TTC549 (cell line): ENCODE results near the gene GLP1R.
"Not testable (repeated sequence)": the region's sequence is repeated elsewhere in the genome, so short reads cannot be mapped to it uniquely, and the experiment has no call there.

ENCODE experiments used
- FAIRE-seq: peaks from 2 replicates; lab custom pipeline; 2012; peaks lifted over from hg19 to GRCh38; lab: Jason Lieb, UNC

Gene GLP1R

DNA sequence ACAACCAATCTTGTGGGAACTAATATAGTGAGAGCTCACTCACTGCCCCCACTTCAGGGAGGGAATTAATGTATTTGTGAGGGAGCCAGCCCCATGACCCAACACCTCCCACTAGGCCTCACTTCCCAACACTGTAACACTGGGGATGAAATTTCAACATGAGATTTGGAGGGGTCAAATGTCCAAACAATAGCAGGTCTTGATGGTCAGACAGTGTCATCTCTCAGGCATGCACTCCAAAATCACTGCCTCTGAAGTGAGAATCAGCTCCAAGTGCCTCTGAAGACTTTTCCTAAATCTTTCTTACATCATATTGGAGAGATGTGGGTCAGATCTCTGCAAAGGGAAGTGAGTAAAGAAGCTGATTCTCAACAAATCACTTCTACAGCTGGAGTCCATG, 80.3 kb downstream of the GLP1R start:
- FAIRE-seq: no peak

DNA sequence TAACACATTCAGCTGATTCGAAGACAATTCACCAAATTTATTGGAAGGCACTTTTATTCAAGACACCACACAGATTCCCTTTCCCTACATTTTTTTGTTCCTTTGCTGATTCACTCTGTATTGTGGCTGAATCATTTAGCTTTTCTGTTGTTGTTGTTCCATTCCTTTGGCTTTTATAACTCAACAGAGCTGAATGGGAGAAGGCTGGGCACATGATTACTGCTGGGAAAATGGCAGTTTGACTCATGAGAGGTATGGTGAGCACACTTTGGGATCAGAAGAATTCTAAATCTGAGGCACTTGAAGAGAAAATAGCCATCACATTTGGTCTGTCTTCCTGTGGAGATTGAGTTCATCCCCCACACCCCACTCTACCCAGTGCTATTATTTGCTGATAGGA, 82.1 kb downstream of the GLP1R start:
- FAIRE-seq: no peak

DNA sequence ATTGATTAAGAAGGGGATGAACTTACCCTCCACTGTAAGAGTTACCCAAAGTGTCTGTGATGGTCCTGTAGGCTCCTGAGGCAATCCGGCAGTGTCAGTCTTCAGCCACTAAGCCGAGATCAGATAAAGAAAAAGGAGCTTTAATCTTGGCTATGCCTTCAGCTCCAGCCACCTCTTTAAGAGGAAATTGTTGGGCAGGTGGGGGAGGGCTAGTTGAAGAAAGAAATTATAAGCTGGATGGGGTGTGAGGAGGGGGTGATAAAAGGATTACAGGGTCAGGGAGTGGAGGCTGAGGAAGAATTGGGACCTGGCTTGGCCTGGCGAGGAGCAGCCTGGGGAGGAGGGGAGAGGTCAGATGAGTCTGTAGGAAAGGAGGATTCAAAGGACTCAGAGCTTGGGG, 86.2 kb downstream of the GLP1R start:
- FAIRE-seq: not testable (repeated sequence)

DNA sequence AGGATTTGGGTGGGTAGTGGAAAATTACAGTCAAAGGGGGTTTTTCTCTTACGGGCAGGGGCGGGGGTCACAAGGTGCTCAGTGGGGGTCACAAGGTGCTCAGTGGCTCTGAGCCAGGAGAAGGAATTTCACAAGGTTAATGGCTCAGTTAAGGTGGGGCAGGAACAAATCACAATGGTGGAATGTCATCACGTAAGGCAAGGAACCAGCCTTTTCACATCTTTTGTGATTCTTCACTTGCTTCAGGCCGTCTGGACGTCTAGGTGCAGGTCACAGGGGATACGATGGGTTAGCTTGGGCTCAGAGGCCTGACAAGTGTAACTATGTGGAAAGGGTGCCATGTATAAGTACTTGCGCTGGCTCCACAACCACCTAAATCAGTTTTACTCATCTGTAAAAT, 87.6 kb downstream of the GLP1R start:
- not testable (repeated sequence) for FAIRE-seq

DNA sequence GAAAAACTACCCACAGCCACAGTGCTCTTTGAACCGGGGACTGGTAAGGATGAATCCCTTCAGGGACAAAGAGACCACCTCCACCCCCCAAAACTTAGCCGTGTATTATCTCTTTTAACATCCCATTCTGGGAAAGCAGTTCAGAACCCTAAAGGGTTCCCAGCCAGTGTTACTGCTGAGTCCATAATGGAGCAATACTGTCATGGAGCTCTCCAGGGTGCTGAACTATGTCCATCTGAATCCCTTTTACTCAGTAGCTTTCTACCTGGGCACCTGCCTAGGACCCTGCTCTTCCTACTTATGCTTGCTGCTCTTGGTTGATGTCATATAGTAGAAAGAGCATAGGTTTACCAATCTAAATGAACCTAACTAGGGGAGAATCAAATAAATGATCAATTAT, 88.7 kb downstream of the GLP1R start:
- no peak for FAIRE-seq
